Breast epithelium (tissue), 4 donors: ENCODE measurements around the gene CCDC187. TPM values are rescaled to one million over a fixed set of nuclear protein-coding genes. Genes with fewer than 3 reads are reported as not detected.

ENCODE experiments used
- DNase-seq, 2 donors: peaks; one replicate each; pipeline ENCODE4 v3.0.0-alpha.2; 2019; ENCODE audit warnings: low spot score in 2 of 2
- H3K27ac ChIP-seq, 2 donors: fragments of 200-600 bp; sonication (generic) in 1 of 2; one replicate each; pipeline ENCODE4 v1.5.1; 2016 to 2019; ENCODE audit warnings: mild to moderate bottlenecking in 1 of 2
- H3K27me3 ChIP-seq, 2 donors: fragments of 200-600 bp; sonication (generic) in 1 of 2; one replicate each; pipeline versions ENCODE4 v1.5.1 to v1.6.0; 2017 to 2019; ENCODE audit warnings: control low read depth in 1 of 2, mild to moderate bottlenecking in 1 of 2
- H3K36me3 ChIP-seq: fragments of 200-600 bp; one replicate; pipeline ENCODE4 v1.5.1; 2019
- H3K4me1 ChIP-seq, 2 donors: fragments of 200-600 bp; sonication (generic); one replicate each; pipeline ENCODE4 v1.5.1; 2016 to 2019; ENCODE audit warnings: control low read depth in 1 of 2
- H3K4me3 ChIP-seq, 3 donors: fragments of 200-600 bp; sonication (generic); 1 replicate in 2 of 3; 2 replicates in 1 of 3; pipeline ENCODE4 v1.5.1; 2016 to 2019; ENCODE audit warnings: mild to moderate bottlenecking in 3 of 3, moderate library complexity in 2 of 3
- H3K9me3 ChIP-seq, 2 donors: fragments of 200-600 bp; sonication (generic) in 1 of 2; one replicate each; pipeline ENCODE4 v1.5.1; 2016 to 2019; ENCODE audit warnings: control low read depth in 1 of 2
- CTCF ChIP-seq, 3 donors: fragments of 450-650 bp; IDR thresholded peaks; one replicate each; pipeline ENCODE4 v1.5.1; 2016 to 2017; ENCODE audit warnings: antibody characterized with exemption in 3 of 3, mild to moderate bottlenecking in 3 of 3, moderate library complexity in 3 of 3
- POLR2A ChIP-seq: fragments of 450-650 bp; IDR thresholded peaks from one replicate; pipeline ENCODE4 v1.6.1; 2016; ENCODE audit warnings: antibody characterized with exemption, mild to moderate bottlenecking, moderate library complexity
- POLR2AphosphoS5 ChIP-seq, 3 donors: sonication (generic); formaldehyde crosslinking; IDR thresholded peaks; one replicate each; pipeline ENCODE4 v1.6.1; 2017; ENCODE audit warnings: antibody characterized with exemption in 3 of 3
- intact Hi-C: fragments of 100-400 bp; cut with DNase I; formaldehyde crosslinking; loops from one replicate; pipeline ENCODE4 v1.15.1; 2023; ENCODE audit warnings: low total_unique reads
- total RNA-seq, 3 donors: library from RNA; depleted of rRNA; stranded (reverse); fragments of >200 nt; gene quantifications; one replicate each; pipeline ENCODE4 v1.1.0, GENCODE V29; 2016

The CCDC187 gene
- total RNA-seq, 3 donors from 2014 or later: not detected

- no peak for DNase-seq
- Histone ChIP-seq H3K27ac (no peak overlapping the region), H3K9me3 (no peaks in the 10 kb centered on the region), H3K27me3 (peaks cover 7 to 30% of the 10 kb centered on the region in 2 donors), H3K36me3 (no peaks in the 10 kb centered on the region), H3K4me3 (no peak overlapping the region), H3K4me1 (no peaks in the 10 kb centered on the region)
- TF ChIP-seq CTCF (IDR thresholded peaks at IDR 0.05) (no peak), POLR2AphosphoS5 (IDR thresholded peaks at IDR 0.05) (no peak), POLR2A (no peak)
- intact Hi-C loops: no loop called here
Measured at GRCh38 chr9:136305804-136306203, 1.9 kb upstream of the CCDC187 start.

- Histone ChIP-seq H3K27me3 (peaks cover 7 to 27% of the 10 kb centered on the region in 2 donors), H3K4me3 (no peak overlapping the region), H3K27ac (no peak overlapping the region), H3K4me1 (no peaks in the 10 kb centered on the region), H3K36me3 (no peaks in the 10 kb centered on the region), H3K9me3 (no peaks in the 10 kb centered on the region)
- intact Hi-C loops: no loop called here
- TF ChIP-seq CTCF (IDR thresholded peaks at IDR 0.05): no peak
- no peak for DNase-seq
Measured at GRCh38 chr9:136304981-136305380, 1.1 kb upstream of the CCDC187 start.

GRCh38 chr9:136304456-136304855 is 562 bp upstream of the CCDC187 start:
- H3K27me3 ChIP-seq: peaks cover 7 to 25% of the 10 kb centered on the region in 2 donors

GRCh38 chr9:136303066-136303824 is 649 bp downstream of the CCDC187 start:
- TF ChIP-seq CTCF (IDR thresholded peaks at IDR 0.05) (no peak), POLR2A (no peak), POLR2AphosphoS5 (IDR thresholded peaks at IDR 0.05) (no peak)
- DNase-seq: no peak
- intact Hi-C loops: no loop called here
- H3K4me1 ChIP-seq: no peaks in the 10 kb centered on the region
- H3K9me3 ChIP-seq: no peaks in the 10 kb centered on the region
- peaks cover 3 to 17% of the 10 kb centered on the region in 2 donors for H3K27me3 ChIP-seq
- H3K36me3 ChIP-seq: no peaks in the 10 kb centered on the region
- no peak overlapping the region for H3K4me3 ChIP-seq
- no peak overlapping the region for H3K27ac ChIP-seq

More at GRCh38 chr9:136304456-136304855, 562 bp upstream of the CCDC187 start:
- intact Hi-C loops: no loop called here
- Histone ChIP-seq H3K4me3 (no peak overlapping the region), H3K27ac (no peak overlapping the region), H3K36me3 (no peaks in the 10 kb centered on the region), H3K9me3 (no peaks in the 10 kb centered on the region), H3K4me1 (no peaks in the 10 kb centered on the region)
- no peak for DNase-seq
- no peak for TF ChIP-seq POLR2A
- no peak for TF ChIP-seq POLR2AphosphoS5 (IDR thresholded peaks at IDR 0.05)
- TF ChIP-seq CTCF (IDR thresholded peaks at IDR 0.05): no peak

GRCh38 chr9:136302527-136302926 is 1.4 kb downstream of the CCDC187 start:
- Histone ChIP-seq H3K4me1 (no peaks in the 10 kb centered on the region), H3K36me3 (no peaks in the 10 kb centered on the region), H3K27ac (no peak overlapping the region), H3K9me3 (no peaks in the 10 kb centered on the region), H3K4me3 (no peak overlapping the region), H3K27me3 (peaks cover 3 to 17% of the 10 kb centered on the region in 2 donors)
- intact Hi-C loops: no loop called here
- no peak for DNase-seq
- no peak for TF ChIP-seq POLR2AphosphoS5 (IDR thresholded peaks at IDR 0.05)
